K562 (cell line): ENCODE measurements around the gene RNFT2. TPM values are rescaled to one million over a fixed set of nuclear protein-coding genes. Genes with fewer than 3 reads are reported as not detected.

Experiments
- ATAC-seq: fragments of 200-7000 bp; cut with Tn5 transposase; 3 replicates; pipeline ENCODE4 v1.9.1; 2020; ENCODE audit warnings: moderate library complexity
- BruUV-seq: library from RNA; stranded (reverse); fragments of 400-500 nt; replicated peaks from 2 replicates; lab custom pipeline; 2021; lab: Mats Ljungman, UMichigan
- CTCF ChIA-PET: fragments of 300-600 bp; formaldehyde crosslinking; extraction: SDS; loops from one replicate; lab custom pipeline; 2021; ENCODE audit warnings: low intra/inter-chr PET ratio; lab: Yijun Ruan, JAX
- POLR2A ChIA-PET: fragments of 300-600, 350-650 bp; sonication (Branson Sonifier 250); formaldehyde crosslinking; extraction: SDS; loops from one replicate; lab custom pipeline; 2021; ENCODE audit warnings: antibody characterized with exemption, inconsistent platforms; lab: Yijun Ruan, JAX
- DNase-seq, 4 experiments: peaks; one replicate each; pipeline versions ENCODE4 v3.0.0 to v3.0.0-alpha.2; 2011 to 2018; ENCODE audit warnings: low spot score in 3 of 4, mixed read lengths in 3 of 4; ENCODE audit errors: extremely low read depth in 1 of 4
- FAIRE-seq: peaks from 2 replicates; lab custom pipeline; 2011; peaks lifted over from hg19 to GRCh38; lab: Jason Lieb, UNC
- H2AFZ ChIP-seq: 2 replicates; pipeline ENCODE4 v1.6.0; 2011; ENCODE audit warnings: low read depth, low read length, control low read depth, inconsistent platforms
- H3K27ac ChIP-seq: fragments of 200-600 bp; 3 replicates; pipeline ENCODE4 v1.8.0; 2011; ENCODE audit warnings: low read depth, mild to moderate bottlenecking, control low read depth, inconsistent platforms, low read length, moderate library complexity, mixed read lengths; ENCODE audit errors: extremely low read depth
- H3K27me3 ChIP-seq, 2 experiments: fragments of 300-600 bp in 1 of 2; 2 replicates in 1 of 2; 3 replicates in 1 of 2; pipeline versions ENCODE4 v1.6.0 to v1.8.0; 2011; ENCODE audit warnings: inconsistent platforms in 2 of 2, low read length in 2 of 2, mild to moderate bottlenecking in 1 of 2, mixed read lengths in 1 of 2, moderate library complexity in 1 of 2; ENCODE audit not compliant: control insufficient read depth in 2 of 2, insufficient read depth in 2 of 2
- H3K36me3 ChIP-seq: fragments of 300-600 bp; 3 replicates; pipeline ENCODE4 v1.8.0; 2011; ENCODE audit warnings: mild to moderate bottlenecking, low read length, inconsistent platforms; ENCODE audit not compliant: control insufficient read depth, insufficient read depth
- H3K4me1 ChIP-seq, 2 experiments: fragments of 200-600 bp in 1 of 2; replicated peaks in 1 of 2; 2 replicates in 1 of 2; 3 replicates in 1 of 2; pipeline versions ENCODE4 v1.5.1 to v1.8.0; 2011; ENCODE audit warnings: inconsistent platforms in 2 of 2, low read length in 2 of 2, mild to moderate bottlenecking in 1 of 2, mixed read lengths in 1 of 2, moderate library complexity in 1 of 2; ENCODE audit not compliant: control insufficient read depth in 2 of 2, insufficient read depth in 2 of 2
- H3K4me2 ChIP-seq: 2 replicates; pipeline ENCODE4 v1.6.1; 2011; ENCODE audit warnings: low read length, control low read depth, inconsistent platforms, mixed read lengths; ENCODE audit not compliant: insufficient read depth
- H3K4me3 ChIP-seq: fragments of 200-600 bp; sonication (generic), shearing (Covaris generic); 2 replicates; pipeline ENCODE4 v1.5.1; 2016; ENCODE audit warnings: control low read depth, inconsistent platforms
- H3K79me2 ChIP-seq: fragments of 200-600 bp; 3 replicates; pipeline ENCODE4 v1.8.0; 2011; ENCODE audit warnings: low read length, inconsistent platforms; ENCODE audit not compliant: control insufficient read depth, insufficient read depth
- H3K9ac ChIP-seq, 2 experiments: 2 replicates each; pipeline versions ENCODE4 v1.6.0 to v1.6.1; 2011; ENCODE audit warnings: low read depth in 2 of 2, low read length in 2 of 2, control low read depth in 1 of 2, inconsistent platforms in 1 of 2, mild to moderate bottlenecking in 1 of 2, mixed read lengths in 1 of 2; ENCODE audit not compliant: insufficient read depth in 1 of 2
- H3K9me1 ChIP-seq: one replicate; pipeline ENCODE4 v1.6.0; 2011; ENCODE audit warnings: inconsistent platforms, mild to moderate bottlenecking, low read length, moderate library complexity; ENCODE audit not compliant: control insufficient read depth, insufficient read depth
- H3K9me3 ChIP-seq: replicated peaks from 2 replicates; pipeline ENCODE4 v1.5.1; 2011; ENCODE audit warnings: low read depth, low read length, inconsistent platforms; ENCODE audit not compliant: control insufficient read depth, insufficient read depth
- H4K20me1 ChIP-seq: replicated peaks from 2 replicates; pipeline ENCODE4 v1.6.1; 2011; ENCODE audit warnings: low read length, inconsistent platforms, mixed read lengths; ENCODE audit not compliant: control insufficient read depth, insufficient read depth
- EP400 ChIP-seq: fragments of 450-650 bp; IDR thresholded peaks from 2 replicates; pipeline ENCODE4 v1.6.1; 2017; ENCODE audit warnings: antibody characterized with exemption, mild to moderate bottlenecking, moderate library complexity
- NONO ChIP-seq, 2 experiments: fragments of 200-400 bp in 1 of 2; fragments of 450-650 bp in 1 of 2; formaldehyde crosslinking in 1 of 2; IDR thresholded peaks; 2 replicates each; pipeline ENCODE4 v1.6.1; 2017; ENCODE audit warnings: low read depth in 2 of 2, mild to moderate bottlenecking in 2 of 2, moderate library complexity in 2 of 2, low read length in 1 of 2
- RBM25 ChIP-seq: fragments of 200-400 bp; formaldehyde crosslinking; IDR thresholded peaks from 2 replicates; pipeline ENCODE4 v1.6.1; 2018; ENCODE audit warnings: low read length, low read depth, moderate library complexity; ENCODE audit not compliant: severe bottlenecking
- TGIF2 ChIP-seq: sonication (generic); formaldehyde crosslinking; IDR thresholded peaks from 2 replicates; pipeline ENCODE4 v1.8.1; 2022; ENCODE audit warnings: mild to moderate bottlenecking, missing genetic modification reagents, moderate library complexity
- ZBTB17 ChIP-seq: fragments of 450-650 bp; formaldehyde crosslinking; IDR thresholded peaks from 2 replicates; pipeline ENCODE4 v1.4.0; 2020; ENCODE audit warnings: mild to moderate bottlenecking
- WGBS: fragments of 100-300 bp; shearing (Covaris generic); methylation state at CpG from one replicate; pipeline ENCODE4 v1.1.6; 2016; ENCODE audit warnings: low coverage, mixed read lengths; ENCODE audit not compliant: insufficient coverage; ENCODE audit errors: missing lambda C conversion rate; 5-methylcytosine and 5-hydroxymethylcytosine counted together
- in situ Hi-C: fragments of 300-500 bp; cut with MboI; formaldehyde crosslinking; loops from 4 replicates; pipeline ENCODE4 v1.15.0; 2018; ENCODE audit warnings: inconsistent platforms, mixed read lengths
- intact Hi-C: fragments of 100-400 bp; cut with micrococcal nuclease; formaldehyde crosslinking; loops from 2 replicates; pipeline ENCODE4 v1.14.2; 2022
- polyA plus RNA-seq, 8 experiments: library from polyadenylated mRNA; depleted of rRNA in 4 of 8; stranded (reverse) in 5 of 8; unstranded in 3 of 8; fragments of >200 nt; fragmentation: Nextera tagmentation in 2 of 8; fragmentation: Illumina TruSeq in 1 of 8; extraction: Ambion mirVana in 2 of 8; extraction: Trizol in 1 of 8; gene quantifications; 2 replicates each; pipeline versions ENCODE4 v1.2.1 to v1.2.3, GENCODE V29; 2011 to 2014; ENCODE audit warnings: inconsistent platforms in 1 of 8, missing spikeins in 1 of 8
- total RNA-seq, 7 experiments: library from RNA; depleted of rRNA in 6 of 7; stranded (reverse); fragments of >200 nt in 6 of 7; fragmentation: Illumina TruSeq in 2 of 7; extraction: Trizol in 2 of 7; gene quantifications; 2 replicates each; pipeline versions ENCODE4 v1.2.1 to v1.2.3, GENCODE V29; 2011 to 2021; ENCODE audit warnings: low replicate concordance in 1 of 7
- TF ChIP-seq, protein P1 (sequence below), 2 experiments: fragments of 450-650 bp; IDR thresholded peaks; 2 replicates each; pipeline ENCODE4 v1.6.1; 2016
- TF ChIP-seq, protein P2 (sequence below): fragments of 450-650 bp; formaldehyde crosslinking; IDR thresholded peaks from 2 replicates; pipeline ENCODE4 v1.4.0; 2020; ENCODE audit warnings: mild to moderate bottlenecking, moderate library complexity

RNFT2 gene
- total and polyA plus RNA-seq, 9 of the 15 experiments (the other 6 are each of a cell fraction or from before 2014, with no cell fraction given): 3.6 to 26.3 (median 9.5) TPM

DNA sequence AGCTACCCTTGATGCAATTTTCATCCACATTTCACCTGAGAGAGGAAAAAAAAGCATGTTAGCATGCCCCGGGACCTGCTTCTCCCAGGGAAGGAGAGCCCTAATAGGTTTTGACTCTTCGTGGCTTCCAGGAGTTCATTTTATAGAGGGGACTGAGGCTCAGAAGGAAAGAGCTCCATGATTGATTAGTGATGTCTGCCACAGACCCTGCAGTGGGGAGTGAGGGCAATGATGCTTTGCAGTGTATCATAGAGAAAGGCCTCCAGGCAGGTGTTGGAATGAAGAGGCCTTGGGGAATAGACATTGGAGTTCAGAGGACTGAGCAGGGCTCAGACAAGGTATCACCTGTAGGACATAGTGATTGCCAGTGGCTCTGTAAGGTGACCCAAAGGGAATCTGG is 41.5 kb downstream of the RNFT2 start:
- no peak overlapping the region for H3K27ac ChIP-seq
- in situ Hi-C loops (no loop called here), intact Hi-C loops (no loop called here)
- no peak overlapping the region for H3K4me2 ChIP-seq
- FAIRE-seq (no peak), ATAC-seq (no peak), DNase-seq (no peak)
- H4K20me1 ChIP-seq: no peaks in the 10 kb centered on the region
- no peaks in the 10 kb centered on the region for H3K9me1 ChIP-seq
- no peak overlapping the region for H3K9ac ChIP-seq
- no TSS peak for BruUV-seq
- no peaks in the 10 kb centered on the region; a peak in 2 of 5 replicates for H3K4me1 ChIP-seq
- ChIA-PET POLR2A (no interaction called here), CTCF (no interaction called here)
- peaks cover 0 to 4% of the 10 kb centered on the region in 2 experiments; a peak in 1 of 5 replicates for H3K27me3 ChIP-seq
- no peak overlapping the region for H2AFZ ChIP-seq
- no peak overlapping the region for H3K4me3 ChIP-seq
- 57% methylated on average over 1 of the region's 2 CpGs for WGBS
- TF ChIP-seq NONO (IDR thresholded peaks at IDR 0.05; ENCODE audit: low read depth in 2 of 2, low read length in 1 of 2): no peak
- TF ChIP-seq ZBTB17 (CRISPR knock-in tag): 0 out of 2 replicates have a peak, but pooled peaks have one; percentile 74
- TF ChIP-seq, protein P1, sequence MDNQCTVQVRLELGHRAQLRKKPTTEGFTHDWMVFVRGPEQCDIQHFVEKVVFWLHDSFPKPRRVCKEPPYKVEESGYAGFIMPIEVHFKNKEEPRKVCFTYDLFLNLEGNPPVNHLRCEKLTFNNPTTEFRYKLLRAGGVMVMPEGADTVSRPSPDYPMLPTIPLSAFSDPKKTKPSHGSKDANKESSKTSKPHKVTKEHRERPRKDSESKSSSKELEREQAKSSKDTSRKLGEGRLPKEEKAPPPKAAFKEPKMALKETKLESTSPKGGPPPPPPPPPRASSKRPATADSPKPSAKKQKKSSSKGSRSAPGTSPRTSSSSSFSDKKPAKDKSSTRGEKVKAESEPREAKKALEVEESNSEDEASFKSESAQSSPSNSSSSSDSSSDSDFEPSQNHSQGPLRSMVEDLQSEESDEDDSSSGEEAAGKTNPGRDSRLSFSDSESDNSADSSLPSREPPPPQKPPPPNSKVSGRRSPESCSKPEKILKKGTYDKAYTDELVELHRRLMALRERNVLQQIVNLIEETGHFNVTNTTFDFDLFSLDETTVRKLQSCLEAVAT (IDR thresholded peaks at IDR 0.05): peak in 1 of 2 experiments; percentile 58; a peak in 1 of 4 replicates
- no peaks in the 10 kb centered on the region for H3K9me3 ChIP-seq
- H3K36me3 ChIP-seq: peaks cover 25% of the 10 kb centered on the region; the same call in 2 of the 3 replicates
- H3K79me2 ChIP-seq: no peaks in the 10 kb centered on the region

DNA sequence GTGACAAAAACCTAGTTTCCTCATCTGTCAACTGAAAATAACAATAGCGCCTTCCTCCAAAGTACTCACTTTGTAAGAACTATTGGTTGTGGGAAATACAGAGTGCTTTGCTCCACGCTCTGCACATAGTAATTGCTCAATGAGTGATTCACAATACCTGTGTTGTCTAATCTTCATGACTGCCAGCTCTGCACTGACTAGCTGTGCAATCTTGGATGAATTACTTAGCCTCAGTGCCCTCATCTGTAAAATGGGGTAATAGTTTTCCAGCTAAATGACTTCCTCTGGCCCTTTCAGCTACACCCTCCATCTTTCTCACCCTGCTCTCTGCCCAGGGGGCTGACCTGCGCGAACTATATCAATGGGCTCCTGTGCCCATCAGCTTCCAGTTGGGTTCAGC is 42.8 kb downstream of the RNFT2 start:
- Histone ChIP-seq H3K4me1 (no peaks in the 10 kb centered on the region; a peak in 2 of 5 replicates), H3K9me1 (no peaks in the 10 kb centered on the region), H3K4me2 (no peak overlapping the region), H3K27me3 (peaks cover 0 to 4% of the 10 kb centered on the region in 2 experiments; a peak in 1 of 5 replicates), H3K27ac (no peak overlapping the region), H3K9ac (no peak overlapping the region), H2AFZ (no peak overlapping the region), H3K36me3 (peaks cover 25% of the 10 kb centered on the region; the same call in 2 of the 3 replicates), H3K4me3 (no peak overlapping the region), H3K9me3 (no peaks in the 10 kb centered on the region), H4K20me1 (no peaks in the 10 kb centered on the region), H3K79me2 (no peaks in the 10 kb centered on the region)
- DNase-seq (no peak), ATAC-seq (no peak), FAIRE-seq (no peak)
- BruUV-seq: no TSS peak
- CTCF ChIA-PET: no interaction called here
- in situ Hi-C loops (no loop called here), intact Hi-C loops (no loop called here)
- POLR2A ChIA-PET: interaction anchor here (0.9 to 1.1 kb wide), 2 partner anchors 11 to 12 kb away, joined by 3 to 4 read pairs; no protein-coding TSS in a partner anchor
- WGBS: 52% methylated on average over 4 of the region's 4 CpGs
- no peak for TF ChIP-seq EP400
- TF ChIP-seq TGIF2 (CRISPR knock-in tag): no peak
- TF ChIP-seq RBM25: peak; percentile 56
- TF ChIP-seq, protein P2, sequence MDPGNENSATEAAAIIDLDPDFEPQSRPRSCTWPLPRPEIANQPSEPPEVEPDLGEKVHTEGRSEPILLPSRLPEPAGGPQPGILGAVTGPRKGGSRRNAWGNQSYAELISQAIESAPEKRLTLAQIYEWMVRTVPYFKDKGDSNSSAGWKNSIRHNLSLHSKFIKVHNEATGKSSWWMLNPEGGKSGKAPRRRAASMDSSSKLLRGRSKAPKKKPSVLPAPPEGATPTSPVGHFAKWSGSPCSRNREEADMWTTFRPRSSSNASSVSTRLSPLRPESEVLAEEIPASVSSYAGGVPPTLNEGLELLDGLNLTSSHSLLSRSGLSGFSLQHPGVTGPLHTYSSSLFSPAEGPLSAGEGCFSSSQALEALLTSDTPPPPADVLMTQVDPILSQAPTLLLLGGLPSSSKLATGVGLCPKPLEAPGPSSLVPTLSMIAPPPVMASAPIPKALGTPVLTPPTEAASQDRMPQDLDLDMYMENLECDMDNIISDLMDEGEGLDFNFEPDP: no peak
